HEK293T (cell line): ENCODE results near the gene HMX1.

ENCODE experiments used
- FOXA1 ChIP-seq: fragments of 450-650 bp; IDR thresholded peaks from 2 replicates; pipeline ENCODE4 v1.6.1; 2016; ENCODE audit warnings: mild to moderate bottlenecking
- FOXK2 ChIP-seq: fragments of 450-650 bp; IDR thresholded peaks from 2 replicates; pipeline ENCODE4 v1.6.1; 2016; ENCODE audit warnings: mild to moderate bottlenecking
- LEF1 ChIP-seq: fragments of 450-650 bp; IDR thresholded peaks from 2 replicates; pipeline ENCODE4 v1.6.1; 2017; ENCODE audit warnings: mild to moderate bottlenecking, borderline replicate concordance
- SP1 ChIP-seq: fragments of 450-650 bp; IDR thresholded peaks from 2 replicates; pipeline ENCODE4 v1.6.1; 2017

DNA sequence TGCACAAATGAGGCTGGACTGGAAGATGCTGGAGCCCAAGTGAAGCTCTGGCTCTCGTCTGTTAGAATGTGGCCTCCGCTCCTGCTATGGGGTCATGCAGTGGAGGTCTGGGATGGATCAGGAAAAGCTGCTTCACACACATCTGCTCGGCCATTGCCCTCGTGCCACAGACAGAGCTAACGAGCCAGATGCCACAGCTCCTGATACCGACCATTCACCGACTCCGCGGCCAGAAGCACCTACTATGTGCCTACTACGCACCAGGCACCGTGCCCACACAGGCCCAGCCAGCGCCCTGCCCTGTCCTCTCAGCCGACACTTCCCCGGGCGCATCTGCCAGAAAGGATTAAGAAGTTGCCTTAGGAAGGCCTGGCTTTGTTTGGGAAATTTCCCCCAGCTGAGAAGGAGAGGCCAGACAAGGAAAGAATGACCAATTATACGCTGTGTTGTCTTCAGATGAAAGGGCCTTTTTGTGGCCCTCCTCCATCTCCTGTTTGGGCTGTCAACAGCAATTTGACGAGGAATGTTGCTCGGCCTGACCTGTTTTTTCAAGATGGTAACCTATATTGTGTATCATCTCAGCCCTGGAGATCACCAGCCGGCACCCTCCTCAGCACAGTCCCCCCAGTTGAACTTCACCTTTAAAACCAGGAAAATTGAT lies 34.3 kb downstream of the HMX1 start:
- TF ChIP-seq FOXA1 (no peak), FOXK2 (no peak), LEF1 (no peak), SP1 (no peak)
